Measurements from ENCODE around the gene ZFYVE28.

- TF ChIP-seq POLR2AphosphoS5 (IDR thresholded peaks at IDR 0.05; ENCODE audit: low read depth, low read length) (no peak), POLR2A (IDR thresholded peaks at IDR 0.05; ENCODE audit: low read depth, low read length) (no peak)
Observed at GRCh38 chr4:2248821-2249261, 169.6 kb downstream of the ZFYVE28 start.
